Sigmoid colon (tissue), 4 donors: Measurements from ENCODE around the gene APOOL.

Experiments used
- EP300 ChIP-seq, 4 donors: sonication (generic); formaldehyde crosslinking; IDR thresholded peaks; one replicate each; pipeline ENCODE4 v1.6.1; 2017; ENCODE audit warnings: antibody characterized with exemption in 4 of 4
- POLR2A ChIP-seq, 2 donors: fragments of 450-650 bp; IDR thresholded peaks; one replicate each; pipeline ENCODE4 v1.6.1; 2016; ENCODE audit warnings: antibody characterized with exemption in 2 of 2, mild to moderate bottlenecking in 2 of 2, moderate library complexity in 2 of 2
- POLR2AphosphoS5 ChIP-seq, 4 donors: sonication (generic); formaldehyde crosslinking; IDR thresholded peaks; one replicate each; pipeline ENCODE4 v1.6.1; 2017; ENCODE audit warnings: antibody characterized with exemption in 4 of 4
- TF ChIP-seq, protein P1 (sequence below), 4 experiments: fragments of 450-650 bp in 3 of 4; fragments of 200-600 bp in 1 of 4; IDR thresholded peaks; one replicate each; pipeline ENCODE4 v1.5.1; 2016 to 2019; ENCODE audit warnings: antibody characterized with exemption in 4 of 4, mild to moderate bottlenecking in 3 of 4, moderate library complexity in 2 of 4

- TF ChIP-seq, protein P1, sequence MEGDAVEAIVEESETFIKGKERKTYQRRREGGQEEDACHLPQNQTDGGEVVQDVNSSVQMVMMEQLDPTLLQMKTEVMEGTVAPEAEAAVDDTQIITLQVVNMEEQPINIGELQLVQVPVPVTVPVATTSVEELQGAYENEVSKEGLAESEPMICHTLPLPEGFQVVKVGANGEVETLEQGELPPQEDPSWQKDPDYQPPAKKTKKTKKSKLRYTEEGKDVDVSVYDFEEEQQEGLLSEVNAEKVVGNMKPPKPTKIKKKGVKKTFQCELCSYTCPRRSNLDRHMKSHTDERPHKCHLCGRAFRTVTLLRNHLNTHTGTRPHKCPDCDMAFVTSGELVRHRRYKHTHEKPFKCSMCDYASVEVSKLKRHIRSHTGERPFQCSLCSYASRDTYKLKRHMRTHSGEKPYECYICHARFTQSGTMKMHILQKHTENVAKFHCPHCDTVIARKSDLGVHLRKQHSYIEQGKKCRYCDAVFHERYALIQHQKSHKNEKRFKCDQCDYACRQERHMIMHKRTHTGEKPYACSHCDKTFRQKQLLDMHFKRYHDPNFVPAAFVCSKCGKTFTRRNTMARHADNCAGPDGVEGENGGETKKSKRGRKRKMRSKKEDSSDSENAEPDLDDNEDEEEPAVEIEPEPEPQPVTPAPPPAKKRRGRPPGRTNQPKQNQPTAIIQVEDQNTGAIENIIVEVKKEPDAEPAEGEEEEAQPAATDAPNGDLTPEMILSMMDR (IDR thresholded peaks at IDR 0.05) = no peak
- TF ChIP-seq POLR2A (IDR thresholded peaks at IDR 0.05) (no peak), EP300 (IDR thresholded peaks at IDR 0.05) (no peak), POLR2AphosphoS5 (IDR thresholded peaks at IDR 0.05) (no peak)
Observed at GRCh38 chrX:85136409-85136808, 132.7 kb downstream of the APOOL start.
